Esophagus muscularis mucosa (tissue), 4 donors: Measurements from ENCODE around the gene SLC25A12.

Source experiments
- EP300 ChIP-seq: sonication (generic); formaldehyde crosslinking; IDR thresholded peaks from one replicate; pipeline ENCODE4 v1.6.1; 2017; ENCODE audit warnings: antibody characterized with exemption
- POLR2A ChIP-seq: fragments of 450-650 bp; IDR thresholded peaks from one replicate; pipeline ENCODE4 v1.6.1; 2017; ENCODE audit warnings: antibody characterized with exemption, moderate library complexity, mild to moderate bottlenecking, low read depth
- POLR2AphosphoS5 ChIP-seq, 2 donors: sonication (generic); formaldehyde crosslinking; IDR thresholded peaks; one replicate each; pipeline ENCODE4 v1.6.1; 2017; ENCODE audit warnings: antibody characterized with exemption in 2 of 2
- TF ChIP-seq, protein P1 (sequence below), 3 experiments: fragments of 200-600 bp in 2 of 3; fragments of 450-650 bp in 1 of 3; sonication (generic) in 2 of 3; IDR thresholded peaks; one replicate each; pipeline ENCODE4 v1.5.1; 2017 to 2019; ENCODE audit warnings: antibody characterized with exemption in 3 of 3, mild to moderate bottlenecking in 2 of 3, moderate library complexity in 1 of 3

GRCh38 chr2:171919453-171919852, 25.4 kb upstream of the SLC25A12 start:
- TF ChIP-seq EP300 (no peak), POLR2A (no peak), POLR2AphosphoS5 (IDR thresholded peaks at IDR 0.05) (no peak)
- TF ChIP-seq, protein P1, sequence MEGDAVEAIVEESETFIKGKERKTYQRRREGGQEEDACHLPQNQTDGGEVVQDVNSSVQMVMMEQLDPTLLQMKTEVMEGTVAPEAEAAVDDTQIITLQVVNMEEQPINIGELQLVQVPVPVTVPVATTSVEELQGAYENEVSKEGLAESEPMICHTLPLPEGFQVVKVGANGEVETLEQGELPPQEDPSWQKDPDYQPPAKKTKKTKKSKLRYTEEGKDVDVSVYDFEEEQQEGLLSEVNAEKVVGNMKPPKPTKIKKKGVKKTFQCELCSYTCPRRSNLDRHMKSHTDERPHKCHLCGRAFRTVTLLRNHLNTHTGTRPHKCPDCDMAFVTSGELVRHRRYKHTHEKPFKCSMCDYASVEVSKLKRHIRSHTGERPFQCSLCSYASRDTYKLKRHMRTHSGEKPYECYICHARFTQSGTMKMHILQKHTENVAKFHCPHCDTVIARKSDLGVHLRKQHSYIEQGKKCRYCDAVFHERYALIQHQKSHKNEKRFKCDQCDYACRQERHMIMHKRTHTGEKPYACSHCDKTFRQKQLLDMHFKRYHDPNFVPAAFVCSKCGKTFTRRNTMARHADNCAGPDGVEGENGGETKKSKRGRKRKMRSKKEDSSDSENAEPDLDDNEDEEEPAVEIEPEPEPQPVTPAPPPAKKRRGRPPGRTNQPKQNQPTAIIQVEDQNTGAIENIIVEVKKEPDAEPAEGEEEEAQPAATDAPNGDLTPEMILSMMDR (IDR thresholded peaks at IDR 0.05), result no peak
